WTC11 (cell line): Measurements from ENCODE around the gene NHLRC2. TPM values are rescaled to one million over a fixed set of nuclear protein-coding genes. Genes with fewer than 3 reads are reported as not detected.

Experiments
- ATAC-seq: fragments of 200-7000 bp; cut with Tn5 transposase; 2 replicates; pipeline ENCODE4 v1.10.0; 2021; ENCODE audit warnings: mild to moderate bottlenecking, moderate library complexity
- CTCF ChIA-PET: fragments of 300-600 bp; sonication (Branson Sonifier 250); formaldehyde crosslinking; loops from one replicate; lab custom pipeline; 2021; ENCODE audit warnings: antibody characterized with exemption; lab: Charles Lee
- POLR2A ChIA-PET: fragments of 350-600 bp; sonication (Branson Sonifier 250); formaldehyde crosslinking; loops from one replicate; lab custom pipeline; 2021; ENCODE audit warnings: antibody characterized with exemption; lab: Charles Lee
- DNase-seq: peaks from one replicate; pipeline ENCODE4 v3.0.0; 2021; ENCODE audit warnings: low spot score
- H3K27ac Mint-ChIP-seq: 2 replicates; pipeline ENCODE4 v1.8.0; 2021; ENCODE audit warnings: mixed read lengths
- H3K27me3 Mint-ChIP-seq: 2 replicates; pipeline ENCODE4 v1.8.0; 2021; ENCODE audit warnings: low read depth, mild to moderate bottlenecking, moderate library complexity, mixed read lengths
- H3K36me3 Mint-ChIP-seq: 2 replicates; pipeline ENCODE4 v1.8.0; 2021; ENCODE audit warnings: mixed read lengths
- H3K4me1 Mint-ChIP-seq: 2 replicates; pipeline ENCODE4 v1.8.0; 2022; ENCODE audit warnings: mixed read lengths
- H3K4me3 Mint-ChIP-seq: 2 replicates; pipeline ENCODE4 v1.8.0; 2021; ENCODE audit warnings: mild to moderate bottlenecking, moderate library complexity, mixed read lengths
- H3K9me3 Mint-ChIP-seq: 2 replicates; pipeline ENCODE4 v1.8.0; 2021; ENCODE audit warnings: mixed read lengths
- AFF4 ChIP-seq: sonication (generic); formaldehyde crosslinking; IDR thresholded peaks from 2 replicates; pipeline ENCODE4 v1.8.1; 2023; ENCODE audit warnings: mild to moderate bottlenecking, missing genetic modification reagents, borderline replicate concordance
- CREM ChIP-seq: sonication (generic); formaldehyde crosslinking; IDR thresholded peaks from 2 replicates; pipeline ENCODE4 v1.8.1; 2022; ENCODE audit warnings: mild to moderate bottlenecking, missing genetic modification reagents, moderate library complexity
- CTCF ChIP-seq: fragments of 200-600 bp; IDR thresholded peaks from 2 replicates; pipeline ENCODE4 v1.8.0; 2022; ENCODE audit warnings: antibody characterized with exemption
- E2F5 ChIP-seq: sonication (generic); formaldehyde crosslinking; IDR thresholded peaks from 2 replicates; pipeline ENCODE4 v1.8.1; 2022; ENCODE audit warnings: mild to moderate bottlenecking, moderate library complexity, missing genetic modification reagents
- ETV6 ChIP-seq: sonication (generic); formaldehyde crosslinking; IDR thresholded peaks from 2 replicates; pipeline ENCODE4 v1.8.1; 2022; ENCODE audit warnings: mild to moderate bottlenecking, missing genetic modification reagents
- FOXP4 ChIP-seq: sonication (generic); formaldehyde crosslinking; IDR thresholded peaks from 2 replicates; pipeline ENCODE4 v1.8.0; 2022; ENCODE audit warnings: mild to moderate bottlenecking, missing genetic modification reagents
- GTF2I ChIP-seq: fragments of 250-450 bp; sonication (Bioruptor Pico); conservative IDR thresholded peaks from 2 replicates; pipeline ENCODE4 v1.4.0; 2021; ENCODE audit warnings: mild to moderate bottlenecking
- KAT7 ChIP-seq: sonication (generic); formaldehyde crosslinking; IDR thresholded peaks from 2 replicates; pipeline ENCODE4 v1.8.1; 2023; ENCODE audit warnings: missing genetic modification reagents, mild to moderate bottlenecking, borderline replicate concordance
- MAX ChIP-seq: sonication (generic); formaldehyde crosslinking; IDR thresholded peaks from 2 replicates; pipeline ENCODE4 v1.8.0; 2022; ENCODE audit warnings: mild to moderate bottlenecking, missing genetic modification reagents
- MYBL2 ChIP-seq: sonication (generic); formaldehyde crosslinking; IDR thresholded peaks from 2 replicates; pipeline ENCODE4 v1.8.1; 2023; ENCODE audit warnings: mild to moderate bottlenecking, moderate library complexity, missing genetic modification reagents
- RELA ChIP-seq: sonication (generic); formaldehyde crosslinking; IDR thresholded peaks from 2 replicates; pipeline ENCODE4 v1.8.1; 2022; ENCODE audit warnings: missing genetic modification reagents, mild to moderate bottlenecking, borderline replicate concordance
- SOX15 ChIP-seq: fragments of 250-450 bp; sonication (Bioruptor Pico); IDR thresholded peaks from 2 replicates; pipeline ENCODE4 v1.9.0; 2021; ENCODE audit warnings: mild to moderate bottlenecking
- TEAD1 ChIP-seq: sonication (generic); formaldehyde crosslinking; IDR thresholded peaks from 2 replicates; pipeline ENCODE4 v1.8.0; 2022; ENCODE audit warnings: mild to moderate bottlenecking, missing genetic modification reagents
- TEAD4 ChIP-seq: sonication (generic); formaldehyde crosslinking; IDR thresholded peaks from 2 replicates; pipeline ENCODE4 v1.8.0; 2022; ENCODE audit warnings: mild to moderate bottlenecking, missing genetic modification reagents
- USF2 ChIP-seq: sonication (generic); formaldehyde crosslinking; IDR thresholded peaks from 2 replicates; pipeline ENCODE4 v1.8.1; 2023; ENCODE audit warnings: mild to moderate bottlenecking, missing genetic modification reagents, moderate library complexity
- ZNF219 ChIP-seq: sonication (generic); formaldehyde crosslinking; IDR thresholded peaks from 2 replicates; pipeline ENCODE4 v1.8.0; 2023; ENCODE audit warnings: missing genetic modification reagents, mild to moderate bottlenecking, borderline replicate concordance
- ZNF232 ChIP-seq: sonication (generic); formaldehyde crosslinking; IDR thresholded peaks from 2 replicates; pipeline ENCODE4 v1.8.0; 2022; ENCODE audit warnings: mild to moderate bottlenecking, missing genetic modification reagents
- ZNF281 ChIP-seq: sonication (generic); formaldehyde crosslinking; IDR thresholded peaks from 2 replicates; pipeline ENCODE4 v1.8.0; 2023; ENCODE audit warnings: mild to moderate bottlenecking, missing genetic modification reagents
- ZNF532 ChIP-seq: fragments of 250-450 bp; sonication (Bioruptor Pico); IDR thresholded peaks from 2 replicates; pipeline ENCODE4 v1.9.0; 2021; ENCODE audit warnings: mild to moderate bottlenecking, borderline replicate concordance
- ZNF671 ChIP-seq: fragments of 250-450 bp; sonication (Bioruptor Pico); IDR thresholded peaks from 2 replicates; pipeline ENCODE4 v1.8.0; 2021; ENCODE audit warnings: mild to moderate bottlenecking
- total RNA-seq: library from RNA; stranded (reverse); gene quantifications from 3 replicates; pipeline ENCODE4 v1.2.3, GENCODE V29; 2021

NHLRC2 gene
- total RNA-seq, 1 experiment from 2014 or later: 37.9 TPM

GRCh38 chr10:113927440-113927839 lies 73.0 kb downstream of the NHLRC2 start:
- Mint-ChIP-seq H3K27ac (peak overlapping the region; percentile 13; the same call in 1 of the 2 replicates), H3K4me3 (no peak overlapping the region), H3K27me3 (no peaks in the 10 kb centered on the region), H3K4me1 (0 out of 2 replicates have a peak, but pooled peaks cover 3% of the 10 kb centered on the region), H3K36me3 (no peaks in the 10 kb centered on the region), H3K9me3 (peaks cover 11% of the 10 kb centered on the region)
- TF ChIP-seq SOX15 (CRISPR knock-in tag): no peak
- no peak for TF ChIP-seq ETV6 (CRISPR knock-in tag)
- no peak for TF ChIP-seq ZNF219 (CRISPR knock-in tag)
- no peak for TF ChIP-seq ZNF671 (CRISPR knock-in tag)
- no peak for TF ChIP-seq MYBL2 (CRISPR knock-in tag)
- TF ChIP-seq TEAD1 (CRISPR knock-in tag): no peak
- TF ChIP-seq ZNF532 (CRISPR knock-in tag): no peak
- no peak for TF ChIP-seq ZNF232 (CRISPR knock-in tag)
- no peak for TF ChIP-seq MAX (CRISPR knock-in tag)
- TF ChIP-seq FOXP4 (CRISPR knock-in tag): no peak
- no peak for TF ChIP-seq GTF2I (CRISPR knock-in tag)
- TF ChIP-seq RELA (CRISPR knock-in tag): no peak
- no peak for TF ChIP-seq CREM
- TF ChIP-seq USF2: no peak
- no peak for TF ChIP-seq TEAD4
- no peak for TF ChIP-seq AFF4 (CRISPR knock-in tag)
- no peak for TF ChIP-seq ZNF281 (CRISPR knock-in tag)
- TF ChIP-seq E2F5 (CRISPR knock-in tag): no peak
- no peak for TF ChIP-seq CTCF
- no peak for TF ChIP-seq KAT7 (CRISPR knock-in tag)
- CTCF ChIA-PET: no interaction called here
- POLR2A ChIA-PET: no interaction called here
- ATAC-seq (no peak), DNase-seq (no peak)
